Progenitor cell of endocrine pancreas (in vitro differentiated cells): ENCODE data around the gene WFDC10B. TPM values are rescaled to one million over a fixed set of nuclear protein-coding genes. Genes with fewer than 3 reads are reported as not detected.
A peak's percentile ranks its signal among the peaks of the same experiment; 100 is the strongest.
"Not testable (repeated sequence)": the region's sequence is repeated elsewhere in the genome, so short reads cannot be mapped to it uniquely, and the experiment has no call there.

ENCODE experiments used
- DNase-seq: peaks from one replicate; pipeline ENCODE4 v3.0.0; 2021; ENCODE audit warnings: low spot score; ENCODE audit not compliant: unreplicated experiment
- H3K27ac Mint-ChIP-seq: 2 replicates; pipeline ENCODE4 v1.8.0; 2021; ENCODE audit warnings: mild to moderate bottlenecking, moderate library complexity, mixed read lengths
- H3K27me3 Mint-ChIP-seq: 2 replicates; pipeline ENCODE4 v1.8.0; 2021; ENCODE audit warnings: mixed read lengths
- H3K36me3 Mint-ChIP-seq: 2 replicates; pipeline ENCODE4 v1.8.0; 2022; ENCODE audit warnings: mixed read lengths; ENCODE audit not compliant: insufficient read depth
- H3K4me1 Mint-ChIP-seq: 2 replicates; pipeline ENCODE4 v1.8.0; 2021; ENCODE audit warnings: low read depth, mixed read lengths
- H3K4me3 Mint-ChIP-seq: 2 replicates; pipeline ENCODE4 v1.8.0; 2021; ENCODE audit warnings: low read depth, mild to moderate bottlenecking, moderate library complexity, mixed read lengths
- H3K9me3 Mint-ChIP-seq: 2 replicates; pipeline ENCODE4 v1.8.0; 2021; ENCODE audit warnings: low read depth, mixed read lengths
- total RNA-seq: library from RNA; stranded (reverse); gene quantifications from 2 replicates; pipeline ENCODE4 v1.2.1, GENCODE V29; 2021
- TF ChIP-seq, protein P1 (sequence below): fragments of 200-600 bp; sonication (generic); IDR thresholded peaks from one replicate; pipeline ENCODE4 v1.5.0; 2021; ENCODE audit warnings: antibody characterized with exemption, mild to moderate bottlenecking; ENCODE audit not compliant: unreplicated experiment

WFDC10B gene
- total RNA-seq, 1 donor from 2014 or later: not detected

DNA sequence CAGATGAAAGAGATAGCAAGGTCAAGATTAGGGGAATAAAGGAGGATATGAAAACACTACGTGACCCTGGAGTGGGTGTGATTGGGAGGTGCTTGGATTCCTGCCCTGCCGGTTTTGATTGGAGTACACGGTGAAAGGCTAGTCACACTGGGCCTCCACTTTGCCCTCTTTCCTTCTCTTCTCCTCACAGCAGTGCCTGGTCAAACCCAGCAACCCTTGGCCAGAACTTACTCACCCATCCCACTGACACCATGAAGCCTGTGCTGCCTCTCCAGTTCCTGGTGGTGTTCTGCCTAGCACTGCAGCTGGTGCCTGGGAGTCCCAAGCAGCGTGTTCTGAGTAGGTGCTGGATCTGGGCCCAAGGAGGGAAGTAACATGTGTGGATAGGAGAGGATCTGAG lies 2.9 kb downstream of the WFDC10B start, which contains the start of gene WFDC13:
WFDC13 (plus strand) TSS at position 166 of the 400 bp plus-strand sequence; CDS start at position 252, 86 bp downstream.
- peaks cover 3% of the 10 kb centered on the region for H3K27me3 Mint-ChIP-seq
- TF ChIP-seq, protein P1, sequence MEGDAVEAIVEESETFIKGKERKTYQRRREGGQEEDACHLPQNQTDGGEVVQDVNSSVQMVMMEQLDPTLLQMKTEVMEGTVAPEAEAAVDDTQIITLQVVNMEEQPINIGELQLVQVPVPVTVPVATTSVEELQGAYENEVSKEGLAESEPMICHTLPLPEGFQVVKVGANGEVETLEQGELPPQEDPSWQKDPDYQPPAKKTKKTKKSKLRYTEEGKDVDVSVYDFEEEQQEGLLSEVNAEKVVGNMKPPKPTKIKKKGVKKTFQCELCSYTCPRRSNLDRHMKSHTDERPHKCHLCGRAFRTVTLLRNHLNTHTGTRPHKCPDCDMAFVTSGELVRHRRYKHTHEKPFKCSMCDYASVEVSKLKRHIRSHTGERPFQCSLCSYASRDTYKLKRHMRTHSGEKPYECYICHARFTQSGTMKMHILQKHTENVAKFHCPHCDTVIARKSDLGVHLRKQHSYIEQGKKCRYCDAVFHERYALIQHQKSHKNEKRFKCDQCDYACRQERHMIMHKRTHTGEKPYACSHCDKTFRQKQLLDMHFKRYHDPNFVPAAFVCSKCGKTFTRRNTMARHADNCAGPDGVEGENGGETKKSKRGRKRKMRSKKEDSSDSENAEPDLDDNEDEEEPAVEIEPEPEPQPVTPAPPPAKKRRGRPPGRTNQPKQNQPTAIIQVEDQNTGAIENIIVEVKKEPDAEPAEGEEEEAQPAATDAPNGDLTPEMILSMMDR: no peak
- peak within 1 kb of the TSS; percentile 13 for H3K27ac Mint-ChIP-seq
- no peak within 1 kb of the TSS for H3K4me3 Mint-ChIP-seq
- H3K9me3 Mint-ChIP-seq: no peaks in the 10 kb centered on the region
- DNase-seq: no peak
- H3K36me3 Mint-ChIP-seq: no peaks in the 10 kb centered on the region
- no peaks in the 10 kb centered on the region for H3K4me1 Mint-ChIP-seq

DNA sequence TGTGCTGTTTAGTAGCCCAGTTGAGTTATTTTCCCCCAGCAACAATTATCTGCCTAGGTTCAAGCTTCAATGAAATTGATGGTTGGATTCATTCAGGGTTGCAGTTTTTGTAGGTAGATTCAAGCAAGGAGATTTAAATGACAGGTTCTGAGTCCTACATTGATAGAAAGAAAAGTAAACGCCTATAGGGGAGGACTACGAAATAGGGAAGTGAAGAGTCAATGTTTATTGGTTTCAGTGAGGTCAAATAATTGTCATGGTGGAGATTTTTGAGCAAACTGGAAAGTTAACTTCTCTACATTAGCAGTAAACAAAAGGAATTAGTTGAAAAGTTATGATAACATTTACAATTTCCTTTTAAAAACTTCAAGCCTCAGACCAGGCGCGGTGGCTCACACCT lies 3.7 kb downstream of the WFDC10B start:
- Mint-ChIP-seq H3K4me3 (no peak overlapping the region), H3K27me3 (peaks cover 3% of the 10 kb centered on the region), H3K4me1 (no peaks in the 10 kb centered on the region), H3K36me3 (no peaks in the 10 kb centered on the region), H3K27ac (no peak overlapping the region), H3K9me3 (no peaks in the 10 kb centered on the region)
- TF ChIP-seq, protein P1: no peak
- DNase-seq: no peak

DNA sequence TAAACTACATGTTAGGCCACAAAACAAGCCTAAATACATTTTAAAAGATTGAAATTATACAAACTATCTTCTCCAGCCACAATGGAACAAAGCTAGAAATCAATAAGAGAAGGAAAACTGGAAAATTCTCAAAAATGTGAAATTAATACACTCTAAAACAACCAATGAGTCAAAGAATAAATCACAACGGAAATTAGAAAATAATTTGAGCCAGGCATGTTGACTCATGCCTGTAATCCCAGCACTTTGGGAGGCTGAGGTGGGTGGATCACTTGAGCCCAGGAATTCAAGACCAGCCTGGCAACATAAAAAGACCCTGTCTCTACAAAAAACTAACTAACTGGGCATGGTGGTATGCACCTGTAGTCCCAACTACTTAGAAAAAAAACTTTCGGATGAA lies 9.3 kb downstream of the WFDC10B start:
- TF ChIP-seq, protein P1: no peak
- no peak overlapping the region for H3K4me3 Mint-ChIP-seq
- no peaks in the 10 kb centered on the region for H3K36me3 Mint-ChIP-seq
- no peaks in the 10 kb centered on the region for H3K27me3 Mint-ChIP-seq
- no peak overlapping the region for H3K27ac Mint-ChIP-seq
- no peak for DNase-seq
- no peaks in the 10 kb centered on the region for H3K4me1 Mint-ChIP-seq
- peaks cover 11% of the 10 kb centered on the region for H3K9me3 Mint-ChIP-seq

DNA sequence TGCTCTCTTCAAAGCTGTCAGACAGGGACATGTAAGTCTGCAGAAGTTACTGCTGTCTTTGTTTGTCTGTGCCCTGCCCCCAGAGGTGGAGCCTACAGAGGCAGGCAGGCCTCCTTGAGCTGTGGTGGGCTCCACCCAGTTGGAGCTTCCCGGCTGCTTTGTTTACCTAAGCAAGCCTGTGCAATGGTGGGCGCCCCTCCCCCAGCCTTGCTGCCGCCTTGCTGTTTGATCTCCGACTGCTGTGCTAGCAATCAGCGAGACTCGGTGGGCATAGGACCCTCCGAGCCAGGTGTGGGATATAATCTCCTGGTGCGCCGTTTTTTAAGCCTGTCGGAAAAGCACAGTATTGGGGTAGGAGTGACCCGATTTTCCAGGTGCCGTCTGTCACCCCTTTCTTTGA lies 11.5 kb downstream of the WFDC10B start:
- H3K4me3 Mint-ChIP-seq, H3K4me1 Mint-ChIP-seq, H3K27me3 Mint-ChIP-seq, DNase-seq, H3K27ac Mint-ChIP-seq, H3K36me3 Mint-ChIP-seq: not testable (repeated sequence)
- peaks cover 11% of the 10 kb centered on the region for H3K9me3 Mint-ChIP-seq

DNA sequence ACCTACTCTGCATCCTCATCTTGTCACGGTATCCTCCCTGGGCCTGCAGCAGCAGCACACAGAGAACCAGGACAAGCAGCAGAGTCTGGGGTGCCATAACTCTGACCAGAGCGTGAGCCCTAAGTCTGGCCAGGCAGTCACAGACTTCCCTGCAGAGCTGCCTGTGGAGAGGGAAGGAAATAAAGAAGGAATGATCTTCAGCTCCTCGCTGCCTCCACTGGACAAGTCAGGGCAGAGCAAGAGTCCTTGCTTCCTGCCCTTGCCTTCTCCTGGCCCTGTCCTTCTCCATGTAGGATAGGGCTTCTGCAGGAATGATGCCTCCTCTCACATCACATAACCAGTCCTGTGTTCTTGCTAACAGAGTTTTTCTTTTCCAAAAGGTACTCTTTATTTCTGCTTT lies 18.9 kb downstream of the WFDC10B start:
- no peaks in the 10 kb centered on the region for H3K4me1 Mint-ChIP-seq
- peaks cover 10% of the 10 kb centered on the region for H3K27me3 Mint-ChIP-seq
- H3K36me3 Mint-ChIP-seq: no peaks in the 10 kb centered on the region
- no peak overlapping the region for H3K4me3 Mint-ChIP-seq
- TF ChIP-seq, protein P1: no peak
- H3K9me3 Mint-ChIP-seq: peaks cover 3% of the 10 kb centered on the region
- no peak for DNase-seq
- no peak overlapping the region for H3K27ac Mint-ChIP-seq

DNA sequence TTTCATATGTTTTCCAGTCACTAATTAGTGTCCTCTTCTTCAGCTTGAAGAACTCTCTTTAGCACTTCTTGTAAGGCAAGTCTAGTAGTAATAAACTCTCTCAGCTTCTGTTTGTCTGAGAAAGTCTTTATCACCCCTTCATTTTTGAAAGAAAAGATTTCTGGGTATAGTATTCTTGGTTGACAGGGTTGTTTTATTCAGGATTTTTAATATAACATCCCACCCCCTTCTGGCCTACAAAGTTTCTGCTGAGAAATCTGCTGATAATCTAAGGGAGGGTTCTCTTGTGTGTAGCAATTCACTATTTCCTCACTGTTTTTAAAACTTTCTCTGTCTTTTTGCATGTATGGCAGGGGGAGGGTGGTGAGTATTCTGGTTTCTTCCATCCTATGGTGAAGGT lies 25.2 kb downstream of the WFDC10B start:
- Mint-ChIP-seq H3K27ac (no peak overlapping the region), H3K27me3 (peaks cover 5% of the 10 kb centered on the region), H3K4me1 (no peaks in the 10 kb centered on the region), H3K36me3 (no peaks in the 10 kb centered on the region), H3K4me3 (no peak overlapping the region), H3K9me3 (peaks cover 15% of the 10 kb centered on the region)
- no peak for DNase-seq
- TF ChIP-seq, protein P1: no peak
